ENCODE data around the gene LIPG. TPM values are rescaled to one million over a fixed set of nuclear protein-coding genes. Genes with fewer than 3 reads are reported as not detected.

LIPG gene
- total and polyA plus RNA-seq, 8 donors = 8.8 to 47.1 (median 14.7) TPM

- TF ChIP-seq, protein P1, sequence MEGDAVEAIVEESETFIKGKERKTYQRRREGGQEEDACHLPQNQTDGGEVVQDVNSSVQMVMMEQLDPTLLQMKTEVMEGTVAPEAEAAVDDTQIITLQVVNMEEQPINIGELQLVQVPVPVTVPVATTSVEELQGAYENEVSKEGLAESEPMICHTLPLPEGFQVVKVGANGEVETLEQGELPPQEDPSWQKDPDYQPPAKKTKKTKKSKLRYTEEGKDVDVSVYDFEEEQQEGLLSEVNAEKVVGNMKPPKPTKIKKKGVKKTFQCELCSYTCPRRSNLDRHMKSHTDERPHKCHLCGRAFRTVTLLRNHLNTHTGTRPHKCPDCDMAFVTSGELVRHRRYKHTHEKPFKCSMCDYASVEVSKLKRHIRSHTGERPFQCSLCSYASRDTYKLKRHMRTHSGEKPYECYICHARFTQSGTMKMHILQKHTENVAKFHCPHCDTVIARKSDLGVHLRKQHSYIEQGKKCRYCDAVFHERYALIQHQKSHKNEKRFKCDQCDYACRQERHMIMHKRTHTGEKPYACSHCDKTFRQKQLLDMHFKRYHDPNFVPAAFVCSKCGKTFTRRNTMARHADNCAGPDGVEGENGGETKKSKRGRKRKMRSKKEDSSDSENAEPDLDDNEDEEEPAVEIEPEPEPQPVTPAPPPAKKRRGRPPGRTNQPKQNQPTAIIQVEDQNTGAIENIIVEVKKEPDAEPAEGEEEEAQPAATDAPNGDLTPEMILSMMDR (IDR thresholded peaks at IDR 0.05) = no peak
- Histone ChIP-seq H3K4me1 (no peaks in the 10 kb centered on the region), H3K4me3 (no peak overlapping the region), H3K9me3 (no peaks in the 10 kb centered on the region), H3K27me3 (no peaks in the 10 kb centered on the region), H3K36me3 (no peaks in the 10 kb centered on the region), H3K27ac (no peak overlapping the region)
- ATAC-seq (no peak), DNase-seq (no peak)
- intact Hi-C loops (cut with DNase I) = no loop called here
These were observed 51.8 kb downstream of the LIPG start for GRCh38 chr18:49613641-49614151.

- DNase-seq (no peak), ATAC-seq (no peak)
- Histone ChIP-seq H3K27ac (no peak overlapping the region), H3K4me1 (no peaks in the 10 kb centered on the region), H3K4me3 (no peak overlapping the region), H3K27me3 (no peaks in the 10 kb centered on the region), H3K9me3 (no peaks in the 10 kb centered on the region), H3K36me3 (no peaks in the 10 kb centered on the region)
- intact Hi-C loops (cut with DNase I) = no loop called here
- TF ChIP-seq, protein P1 (IDR thresholded peaks at IDR 0.05) = no peak
These were observed 54.9 kb downstream of the LIPG start for GRCh38 chr18:49616618-49617328.

- ATAC-seq = no peak
- no peak for DNase-seq
- no peak overlapping the region for H3K27ac ChIP-seq
- no peak overlapping the region for H3K4me3 ChIP-seq
- intact Hi-C loops (cut with DNase I) = no loop called here
- H3K36me3 ChIP-seq = no peaks in the 10 kb centered on the region
- H3K4me1 ChIP-seq = no peaks in the 10 kb centered on the region
- no peaks in the 10 kb centered on the region for H3K27me3 ChIP-seq
- TF ChIP-seq, protein P1 (IDR thresholded peaks at IDR 0.05) = no peak
- no peaks in the 10 kb centered on the region for H3K9me3 ChIP-seq
These were observed 55.5 kb downstream of the LIPG start for GRCh38 chr18:49617329-49617695.

DNA sequence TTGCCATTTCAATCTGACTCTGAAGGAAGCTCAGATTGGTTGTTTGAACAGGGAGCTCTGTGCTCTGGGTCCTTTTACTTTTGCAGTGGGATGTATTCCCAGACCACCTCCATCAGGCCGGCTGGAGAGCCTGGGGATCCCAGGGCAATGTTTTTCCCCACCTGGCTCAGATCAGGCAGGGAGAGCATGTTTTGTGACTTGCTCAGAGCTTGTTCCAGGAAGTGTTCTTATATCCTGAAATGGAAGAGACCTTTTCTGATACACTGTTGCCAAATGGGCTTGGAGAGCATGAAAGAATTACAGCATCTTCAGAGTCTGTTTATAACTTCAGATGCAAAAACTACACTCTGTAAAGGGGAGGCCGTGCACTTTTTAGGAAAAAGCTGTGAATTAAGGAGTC lies 56.0 kb downstream of the LIPG start:
- TF ChIP-seq, protein P1 (IDR thresholded peaks at IDR 0.05) = no peak
- DNase-seq (no peak), ATAC-seq (no peak)

DNA sequence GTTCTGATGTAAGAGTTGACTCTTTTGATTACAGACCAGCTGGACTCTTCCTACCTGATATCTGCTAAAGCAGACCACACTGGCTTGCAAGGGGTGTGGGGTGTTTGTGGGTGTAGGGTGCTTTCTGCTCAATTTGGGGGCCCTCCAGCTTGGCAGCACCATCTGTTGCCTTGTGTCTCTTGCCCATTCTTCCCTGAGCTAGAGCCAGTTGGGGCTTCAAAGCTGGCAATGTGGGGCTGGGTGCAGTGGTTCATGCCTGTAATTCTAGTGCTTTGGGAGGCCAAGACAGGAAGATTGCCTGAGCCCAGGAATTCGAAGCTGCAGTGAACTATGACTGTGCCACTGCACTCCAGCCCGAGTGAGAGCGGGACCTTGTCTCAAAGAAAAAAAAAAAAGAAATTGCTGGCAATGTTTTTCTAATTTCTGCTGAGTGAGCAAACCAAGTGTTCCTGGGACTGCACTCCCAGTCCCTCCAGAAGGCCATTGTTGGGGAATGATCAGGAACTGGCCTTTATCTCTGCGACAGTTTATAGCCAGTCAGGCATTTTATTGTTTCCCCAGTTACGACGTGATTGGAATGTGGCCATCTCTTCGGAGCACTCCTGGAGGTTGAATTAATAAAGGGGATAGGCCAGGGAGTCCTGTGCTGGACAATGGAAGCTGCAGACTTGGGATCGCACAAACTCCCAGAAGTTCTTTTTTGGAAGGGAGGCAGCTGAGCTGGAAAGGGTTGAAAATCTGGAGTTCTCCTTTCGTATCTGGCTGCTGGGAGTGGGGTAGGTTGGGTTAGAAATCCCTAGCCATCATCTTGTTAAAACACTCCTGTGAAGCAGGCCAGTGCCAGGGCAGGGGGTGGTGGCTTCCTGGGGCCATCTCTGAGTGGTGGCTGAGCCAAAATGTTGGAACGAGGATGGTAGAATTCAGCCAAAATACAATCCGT lies 57.2 kb downstream of the LIPG start:
- Histone ChIP-seq H3K27ac (no peak overlapping the region), H3K4me3 (no peak overlapping the region), H3K27me3 (no peaks in the 10 kb centered on the region), H3K9me3 (no peaks in the 10 kb centered on the region), H3K4me1 (no peaks in the 10 kb centered on the region), H3K36me3 (no peaks in the 10 kb centered on the region)
- DNase-seq (peak in 1 of 4 donors; percentile 10), ATAC-seq (no peak)
- TF ChIP-seq, protein P1 (IDR thresholded peaks at IDR 0.05) = no peak
- intact Hi-C loops (cut with DNase I) = no loop called here

More for the DNA sequence above, 56.0 kb downstream of the LIPG start:
- no peaks in the 10 kb centered on the region for H3K36me3 ChIP-seq
- no peak overlapping the region for H3K27ac ChIP-seq
- intact Hi-C loops (cut with DNase I) = no loop called here
- no peak overlapping the region for H3K4me3 ChIP-seq
- no peaks in the 10 kb centered on the region for H3K9me3 ChIP-seq
- no peaks in the 10 kb centered on the region for H3K27me3 ChIP-seq
- no peaks in the 10 kb centered on the region for H3K4me1 ChIP-seq

Measured in left lung (tissue), 10 donors.